Loucy (cell line): ENCODE results near the gene CDV3.

Experiments
- H2AFZ ChIP-seq: fragments of 200-600 bp; sonication (generic); 2 replicates; pipeline ENCODE4 v1.6.0; 2016; ENCODE audit warnings: antibody characterized with exemption, mild to moderate bottlenecking, low read length, moderate library complexity
- H3F3A ChIP-seq: fragments of 200-600 bp; 2 replicates; pipeline ENCODE4 v1.6.0; 2016; ENCODE audit warnings: antibody characterized with exemption, low read depth, mild to moderate bottlenecking
- H3K27me3 ChIP-seq: fragments of 200-600 bp; sonication (generic); 2 replicates; pipeline ENCODE4 v1.6.1; 2014; ENCODE audit warnings: low read length, mild to moderate bottlenecking; ENCODE audit not compliant: insufficient read depth, poor library complexity, severe bottlenecking
- H3K36me3 ChIP-seq: fragments of 200-600 bp; sonication (generic); 2 replicates; pipeline ENCODE4 v1.6.1; 2016; ENCODE audit warnings: low read length; ENCODE audit not compliant: insufficient read depth
- H3K4me1 ChIP-seq: fragments of 200-600 bp; sonication (generic); 2 replicates; pipeline ENCODE4 v1.5.1; 2014; ENCODE audit warnings: low read length, mild to moderate bottlenecking; ENCODE audit not compliant: insufficient read depth, poor library complexity, severe bottlenecking
- H3K4me2 ChIP-seq: fragments of 200-600 bp; sonication (generic); 2 replicates; pipeline ENCODE4 v1.6.0; 2014; ENCODE audit warnings: antibody characterized with exemption, low read length, low read depth, mild to moderate bottlenecking; ENCODE audit not compliant: poor library complexity, severe bottlenecking
- H3K4me3 ChIP-seq: fragments of 200-600 bp; sonication (generic); 2 replicates; pipeline ENCODE4 v1.5.1; 2014; ENCODE audit warnings: low read length, mild to moderate bottlenecking, mixed read lengths; ENCODE audit not compliant: poor library complexity, severe bottlenecking
- H3K79me2 ChIP-seq: fragments of 200-600 bp; sonication (generic); 2 replicates; pipeline ENCODE4 v1.6.1; 2014; ENCODE audit warnings: low read length; ENCODE audit not compliant: insufficient read depth
- H3K9ac ChIP-seq: fragments of 200-600 bp; sonication (generic); 2 replicates; pipeline ENCODE4 v1.6.0; 2014; ENCODE audit warnings: mild to moderate bottlenecking, low read depth, low read length, moderate library complexity; ENCODE audit not compliant: poor library complexity, severe bottlenecking
- H3K9me2 ChIP-seq: fragments of 200-600 bp; sonication (generic); replicated peaks from 2 replicates; pipeline ENCODE4 v1.6.1; 2016; ENCODE audit warnings: low read depth, low read length, mixed read lengths
- H3K9me3 ChIP-seq: fragments of 200-600 bp; sonication (generic); 2 replicates; pipeline ENCODE4 v1.6.1; 2014; ENCODE audit warnings: mild to moderate bottlenecking, antibody characterized with exemption, low read length, low read depth; ENCODE audit not compliant: insufficient read depth
- H4K20me1 ChIP-seq: fragments of 200-600 bp; sonication (generic); 2 replicates; pipeline ENCODE4 v1.6.0; 2014; ENCODE audit warnings: antibody characterized with exemption, low read length, mild to moderate bottlenecking; ENCODE audit not compliant: insufficient read depth, poor library complexity, severe bottlenecking
- CTCF ChIP-seq: fragments of 200-600 bp; sonication (generic); conservative IDR thresholded peaks from 2 replicates; pipeline ENCODE4 v1.5.1; 2014; ENCODE audit warnings: mild to moderate bottlenecking, antibody characterized with exemption, low read length
- EZH2phosphoT487 ChIP-seq: fragments of 200-600 bp; IDR thresholded peaks from 2 replicates; pipeline ENCODE4 v1.6.1; 2018; ENCODE audit warnings: antibody characterized with exemption, mild to moderate bottlenecking, moderate library complexity, borderline replicate concordance

Gene CDV3

GRCh38 chr3:133588784-133589465, 15.4 kb downstream of the CDV3 start:
- no peak overlapping the region for H3K4me3 ChIP-seq
- H3F3A ChIP-seq: peaks cover 4% of the 10 kb centered on the region; the same call in 1 of the 2 replicates
- H3K9ac ChIP-seq: no peak overlapping the region
- no peaks in the 10 kb centered on the region for H3K9me3 ChIP-seq
- no peaks in the 10 kb centered on the region for H3K9me2 ChIP-seq
- H3K36me3 ChIP-seq: peaks cover 55% of the 10 kb centered on the region
- no peak overlapping the region for H3K4me2 ChIP-seq
- no peaks in the 10 kb centered on the region for H3K27me3 ChIP-seq
- TF ChIP-seq CTCF (no peak), EZH2phosphoT487 (no peak)
- H3K79me2 ChIP-seq: peaks cover 1% of the 10 kb centered on the region; the same call in 1 of the 2 replicates
- H2AFZ ChIP-seq: no peak overlapping the region
- peaks cover 21% of the 10 kb centered on the region for H4K20me1 ChIP-seq
- no peaks in the 10 kb centered on the region for H3K4me1 ChIP-seq

- H3K9me3 ChIP-seq: no peaks in the 10 kb centered on the region
- no peaks in the 10 kb centered on the region for H3K4me1 ChIP-seq
- H3K9me2 ChIP-seq: no peaks in the 10 kb centered on the region
- no peaks in the 10 kb centered on the region for H3K27me3 ChIP-seq
- TF ChIP-seq EZH2phosphoT487 (no peak), CTCF (no peak)
- H3K36me3 ChIP-seq: peaks cover 50% of the 10 kb centered on the region
- peaks cover 19% of the 10 kb centered on the region for H4K20me1 ChIP-seq
- no peak overlapping the region for H3K9ac ChIP-seq
- H3K4me3 ChIP-seq: no peak overlapping the region
- no peak overlapping the region for H3K4me2 ChIP-seq
- no peaks in the 10 kb centered on the region for H3K79me2 ChIP-seq
- peaks cover 4% of the 10 kb centered on the region; the same call in 1 of the 2 replicates for H3F3A ChIP-seq
- no peak overlapping the region for H2AFZ ChIP-seq
These were observed 16.0 kb downstream of the CDV3 start for GRCh38 chr3:133589503-133589902.

GRCh38 chr3:133591271-133591742, 17.8 kb downstream of the CDV3 start:
- Histone ChIP-seq H3K27me3 (no peaks in the 10 kb centered on the region), H4K20me1 (peaks cover 19% of the 10 kb centered on the region), H3K9me2 (no peaks in the 10 kb centered on the region), H3K4me3 (no peak overlapping the region), H3K4me2 (no peak overlapping the region), H3K79me2 (no peaks in the 10 kb centered on the region), H3K4me1 (no peaks in the 10 kb centered on the region), H2AFZ (no peak overlapping the region), H3F3A (peaks cover 4% of the 10 kb centered on the region; the same call in 1 of the 2 replicates), H3K9ac (no peak overlapping the region), H3K36me3 (peaks cover 36% of the 10 kb centered on the region), H3K9me3 (no peaks in the 10 kb centered on the region)
- no peak for TF ChIP-seq EZH2phosphoT487
- no peak for TF ChIP-seq CTCF
